GM18867 (cell line): ENCODE data around the gene TTLL7.

Experiments
- ATAC-seq: cut with Tn5 transposase; IDR thresholded peaks from one replicate; pipeline ENCODE4 v1.9.1; 2021; ENCODE audit warnings: mild to moderate bottlenecking, moderate library complexity; ENCODE audit not compliant: unreplicated experiment

The TTLL7 gene

GRCh38 chr1:83827741-83828140 is 171.2 kb downstream of the TTLL7 start:
- no peak for ATAC-seq

DNA sequence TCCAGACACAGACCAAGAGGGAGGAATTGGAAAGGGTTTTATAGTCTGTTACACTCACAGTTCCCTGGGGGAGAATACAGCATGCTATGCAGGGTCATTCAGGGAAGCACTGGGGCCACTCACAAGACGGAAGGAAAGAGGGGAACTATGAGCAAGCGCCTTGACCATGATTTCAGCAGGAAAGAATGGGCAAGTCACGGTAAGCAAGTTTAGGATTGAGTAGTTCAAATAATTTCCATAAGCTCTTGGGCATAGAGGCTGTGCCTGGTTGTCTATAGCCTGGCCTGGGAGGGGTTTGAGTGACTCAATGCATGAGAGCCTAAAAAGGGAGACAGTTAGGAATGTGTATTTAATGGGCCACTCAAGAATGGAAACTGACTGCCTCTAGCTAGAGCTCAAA is 176.7 kb downstream of the TTLL7 start:
- ATAC-seq, result no peak

- ATAC-seq, result no peak
These were observed 179.5 kb downstream of the TTLL7 start for GRCh38 chr1:83819436-83819835.

DNA sequence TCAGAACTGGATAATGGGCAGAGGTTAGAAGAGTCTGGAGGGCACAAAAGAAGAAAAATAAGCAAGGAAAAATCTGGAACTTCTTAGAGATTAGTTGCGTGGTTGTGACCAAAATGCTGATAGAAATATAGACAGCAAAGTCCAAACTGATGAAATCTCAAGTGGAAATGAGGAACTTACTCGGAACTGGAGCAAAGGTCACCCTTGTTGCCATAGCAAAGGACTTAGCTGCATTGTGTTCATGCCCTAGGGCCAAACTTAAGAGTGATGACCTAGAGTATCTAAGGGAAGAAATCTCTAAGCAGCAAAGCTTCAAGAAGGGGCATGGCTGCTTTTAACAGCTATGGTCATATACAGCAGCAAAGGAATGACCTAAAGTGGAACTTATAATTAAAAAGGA is 180.0 kb downstream of the TTLL7 start:
- ATAC-seq, result peak; percentile 76

DNA sequence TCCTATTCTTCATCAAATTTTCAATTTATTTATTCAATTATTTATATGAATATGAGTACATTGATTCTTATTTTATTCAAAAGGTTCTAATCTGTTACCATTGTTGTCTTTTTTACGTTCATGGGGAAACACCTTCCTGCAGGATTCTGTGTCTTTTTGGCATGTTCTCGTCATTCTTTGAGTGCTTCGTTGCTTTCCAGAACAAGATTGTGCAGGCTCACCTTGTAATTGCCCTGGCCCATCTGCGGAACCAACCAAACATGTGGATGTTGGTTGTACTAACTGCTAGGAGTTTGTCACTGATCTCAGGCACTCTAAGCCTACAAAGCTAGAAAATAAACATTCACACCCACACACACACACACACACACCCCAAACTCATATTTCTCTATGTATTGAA is 182.1 kb downstream of the TTLL7 start:
- no peak for ATAC-seq

DNA sequence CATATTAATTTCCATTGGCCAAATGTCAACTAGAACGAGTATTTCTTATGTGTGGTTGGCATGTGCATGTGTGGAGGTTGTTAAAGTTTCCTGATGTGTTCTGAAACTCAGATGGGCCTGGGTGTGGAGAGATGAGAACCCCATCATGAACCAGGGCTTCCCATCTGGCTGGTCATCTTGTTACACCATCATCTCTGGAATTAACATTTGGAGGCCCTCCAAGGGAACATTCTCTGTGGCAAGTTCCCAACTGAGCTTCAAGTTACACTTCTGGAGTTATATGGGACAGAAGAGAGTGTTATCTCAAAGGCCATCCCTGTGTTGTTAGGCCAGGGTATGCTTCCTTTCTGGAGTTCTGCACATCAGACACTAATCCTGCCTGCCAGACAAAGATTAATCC is 183.6 kb downstream of the TTLL7 start:
- no peak for ATAC-seq
